ENCODE results near the gene HIPK2. TPM values are rescaled to one million over a fixed set of nuclear protein-coding genes. Genes with fewer than 3 reads are reported as not detected.

The HIPK2 gene
- total and polyA plus RNA-seq, 2 of the 4 experiments (the other 2 are of a cell fraction) = 22.0 to 27.1 TPM

DNA sequence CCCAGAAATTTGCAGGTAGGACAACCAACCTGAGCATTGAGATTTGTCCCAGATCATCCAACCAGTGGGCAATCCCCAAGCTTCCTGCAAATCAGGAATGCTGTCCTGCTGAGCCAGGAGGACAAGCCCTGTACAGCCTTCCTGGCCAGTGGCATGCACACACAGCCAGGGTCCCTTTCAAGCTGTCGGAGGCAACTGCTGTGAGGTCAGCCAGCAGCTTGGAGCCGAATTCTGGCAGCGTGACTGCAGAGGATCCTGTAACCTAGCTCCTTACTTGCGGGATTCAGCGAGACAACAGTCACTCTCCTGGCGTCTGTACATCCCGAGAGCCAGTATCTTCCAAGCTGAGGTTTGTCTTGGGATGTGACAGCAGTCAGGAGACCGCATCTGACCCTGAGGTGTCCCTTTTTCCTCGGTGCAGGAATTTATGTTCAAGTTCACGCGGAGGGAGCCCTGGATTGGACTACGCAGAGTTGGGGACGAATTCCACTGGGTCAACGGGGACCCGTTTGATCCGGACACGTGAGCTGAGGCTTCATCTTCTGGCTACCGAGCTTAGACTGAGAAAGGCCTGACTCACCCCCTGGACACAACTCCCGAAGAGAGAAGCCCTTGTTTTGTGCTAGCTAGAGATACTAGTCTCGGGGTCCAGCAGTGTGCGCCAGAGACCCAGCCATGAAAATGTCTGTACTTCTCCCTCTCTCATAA, 236.0 kb downstream of the HIPK2 start:
- in situ Hi-C loops (cut with MboI; ENCODE audit: low sequenced_read_pairs) = no loop called here
- intact Hi-C loops (cut with micrococcal nuclease) = no loop called here
- Histone ChIP-seq H3K9ac (ENCODE audit: low read depth, low read length) (no peak overlapping the region), H2BK5ac (ENCODE audit: low read depth, low read length, poor library complexity, severe bottlenecking) (no peak overlapping the region), H2BK20ac (ENCODE audit: low read depth, low read length) (no peak overlapping the region), H3K9me3 (ENCODE audit: control insufficient read depth, insufficient read depth, low read length) (no peaks in the 10 kb centered on the region), H3K4me3 (ENCODE audit: insufficient read depth, low read depth, low read length) (no peak overlapping the region), H2AFZ (replicated peaks; ENCODE audit: low read length, poor library complexity) (peak overlapping the region; percentile 43), H3K4ac (ENCODE audit: low read depth, low read length) (no peak overlapping the region), H3K23ac (ENCODE audit: low read depth, low read length) (no peak overlapping the region), H4K20me1 (ENCODE audit: insufficient read depth, low read length) (no peaks in the 10 kb centered on the region), H3K79me1 (ENCODE audit: low read depth in 1 of 2, low read length in 2 of 2) (no peaks in the 10 kb centered on the region), H2AK5ac (ENCODE audit: low read depth, low read length) (no peak overlapping the region), H3K14ac (replicated peaks; ENCODE audit: low read depth, low read length) (no peak overlapping the region), H3K4me1 (ENCODE audit: control insufficient read depth, insufficient read depth, low read length) (no peaks in the 10 kb centered on the region), H3K4me2 (ENCODE audit: low read depth, low read length) (no peak overlapping the region), H3K9me1 (ENCODE audit: insufficient read depth, low read length) (no peaks in the 10 kb centered on the region), H3K56ac (ENCODE audit: extremely low read depth, insufficient read depth, low read length) (no peak overlapping the region), H3K27ac (ENCODE audit: insufficient read depth, low read length) (no peak overlapping the region), H3K18ac (ENCODE audit: low read depth, low read length) (no peak overlapping the region), H3K27me3 (ENCODE audit: control insufficient read depth, insufficient read depth, low read length) (peaks cover 45% of the 10 kb centered on the region), H4K5ac (ENCODE audit: low read depth, low read length) (no peak overlapping the region), H2AK9ac (replicated peaks; ENCODE audit: low read depth, low read length, poor library complexity) (peak overlapping the region; percentile 24), H3K36me3 (ENCODE audit: control insufficient read depth, insufficient read depth, low read length) (no peaks in the 10 kb centered on the region), H2BK15ac (ENCODE audit: low read depth, low read length) (no peak overlapping the region), H2BK120ac (ENCODE audit: low read depth, low read length) (no peak overlapping the region), H4K91ac (ENCODE audit: insufficient read depth, low read depth, low read length) (no peak overlapping the region), H4K8ac (ENCODE audit: low read depth in 2 of 2, low read length in 2 of 2) (no peak overlapping the region)
- ATAC-seq (ENCODE audit: low read depth) = no peak
- ChIA-PET CTCF (no interaction called here), POLR2A (ENCODE audit: unreplicated experiment) (no interaction called here)
- TF ChIP-seq USF2 (IDR thresholded peaks at IDR 0.05; ENCODE audit: low read depth, low read length) (no peak), RCOR1 (IDR thresholded peaks at IDR 0.05; ENCODE audit: insufficient replicate concordance, low read length) (no peak), SMC3 (IDR thresholded peaks at IDR 0.05; ENCODE audit: low read depth, low read length) (no peak), CHD1 (IDR thresholded peaks at IDR 0.05; ENCODE audit: low read depth, low read length) (no peak), NFE2L2 (IDR thresholded peaks at IDR 0.05; ENCODE audit: low read depth, low read length) (no peak), RAD21 (IDR thresholded peaks at IDR 0.05; ENCODE audit: low read length) (no peak), RFX5 (IDR thresholded peaks at IDR 0.05; ENCODE audit: low read depth, low read length) (no peak)
- TF ChIP-seq, protein P1, sequence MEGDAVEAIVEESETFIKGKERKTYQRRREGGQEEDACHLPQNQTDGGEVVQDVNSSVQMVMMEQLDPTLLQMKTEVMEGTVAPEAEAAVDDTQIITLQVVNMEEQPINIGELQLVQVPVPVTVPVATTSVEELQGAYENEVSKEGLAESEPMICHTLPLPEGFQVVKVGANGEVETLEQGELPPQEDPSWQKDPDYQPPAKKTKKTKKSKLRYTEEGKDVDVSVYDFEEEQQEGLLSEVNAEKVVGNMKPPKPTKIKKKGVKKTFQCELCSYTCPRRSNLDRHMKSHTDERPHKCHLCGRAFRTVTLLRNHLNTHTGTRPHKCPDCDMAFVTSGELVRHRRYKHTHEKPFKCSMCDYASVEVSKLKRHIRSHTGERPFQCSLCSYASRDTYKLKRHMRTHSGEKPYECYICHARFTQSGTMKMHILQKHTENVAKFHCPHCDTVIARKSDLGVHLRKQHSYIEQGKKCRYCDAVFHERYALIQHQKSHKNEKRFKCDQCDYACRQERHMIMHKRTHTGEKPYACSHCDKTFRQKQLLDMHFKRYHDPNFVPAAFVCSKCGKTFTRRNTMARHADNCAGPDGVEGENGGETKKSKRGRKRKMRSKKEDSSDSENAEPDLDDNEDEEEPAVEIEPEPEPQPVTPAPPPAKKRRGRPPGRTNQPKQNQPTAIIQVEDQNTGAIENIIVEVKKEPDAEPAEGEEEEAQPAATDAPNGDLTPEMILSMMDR (conservative IDR thresholded peaks at IDR 0.05; ENCODE audit: low read depth, low read length) = no peak
- no TSS peak for BruUV-seq (replicated peaks)
- DNase-seq = no peak
- 60% methylated on average over 13 of the region's 21 CpGs; no CpG with 5 or more reads in 1 of the 2 experiments for WGBS, 2 experiments (ENCODE audit: extremely low coverage in 2 of 2, insufficient read length in 1 of 2)
- dilution Hi-C loops (cut with HindIII; ENCODE audit: low sequenced_read_pairs, unreplicated experiment) = no loop called here

Data from IMR-90 (cell line).